Testis (tissue), 2 donors: ENCODE results near the gene PTGDS.

Source experiments
- POLR2A ChIP-seq: fragments of 450-650 bp; IDR thresholded peaks from one replicate; pipeline ENCODE4 v1.6.1; 2017; ENCODE audit warnings: antibody characterized with exemption, mild to moderate bottlenecking, moderate library complexity
- TF ChIP-seq, protein P1 (sequence below), 3 experiments: fragments of 450-650 bp in 2 of 3; fragments of 200-600 bp in 1 of 3; sonication (generic) in 1 of 3; IDR thresholded peaks; one replicate each; pipeline ENCODE4 v1.5.1; 2016 to 2019; ENCODE audit warnings: antibody characterized with exemption in 3 of 3, mild to moderate bottlenecking in 2 of 3, moderate library complexity in 1 of 3

DNA sequence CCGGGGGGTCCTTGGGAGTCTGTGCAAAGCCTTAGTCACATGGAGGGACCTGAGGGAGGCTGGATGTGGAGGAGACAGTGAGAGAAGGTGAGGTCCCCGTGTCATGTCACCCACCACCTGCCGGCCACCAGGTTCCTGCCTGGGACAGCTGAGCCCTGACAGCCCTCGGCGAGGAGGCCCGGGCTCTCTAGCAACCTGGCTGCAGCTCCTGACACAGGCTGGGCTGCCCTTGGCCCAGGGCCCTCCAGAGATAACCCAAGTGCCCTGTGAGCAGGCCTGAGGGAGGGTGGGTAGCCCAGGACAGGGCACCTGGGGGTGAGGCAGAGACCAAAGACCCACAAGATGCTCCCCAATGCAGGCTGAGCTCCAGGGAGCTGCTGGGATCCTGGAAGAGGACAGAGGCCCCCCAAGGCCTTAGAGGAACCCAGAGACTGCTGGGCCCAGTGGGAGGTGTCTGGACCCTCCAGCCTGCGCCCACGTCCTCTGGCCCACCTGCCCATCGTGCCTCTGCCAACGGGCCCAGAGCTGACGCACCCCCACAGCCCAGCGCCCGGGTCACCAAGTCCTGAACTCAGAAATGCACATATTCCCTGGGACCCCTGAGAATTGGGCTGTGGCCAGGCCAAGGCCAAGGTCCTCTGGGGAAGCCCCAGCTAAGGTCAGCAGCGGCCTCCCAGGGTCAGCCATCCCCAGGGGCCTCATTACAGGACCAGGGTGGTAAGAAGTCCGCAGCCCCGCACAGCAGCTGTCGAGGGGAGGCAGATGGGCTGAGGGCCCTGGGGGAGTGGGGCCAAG lies 8.8 kb upstream of the PTGDS start:
- TF ChIP-seq POLR2A = no peak
- TF ChIP-seq, protein P1, sequence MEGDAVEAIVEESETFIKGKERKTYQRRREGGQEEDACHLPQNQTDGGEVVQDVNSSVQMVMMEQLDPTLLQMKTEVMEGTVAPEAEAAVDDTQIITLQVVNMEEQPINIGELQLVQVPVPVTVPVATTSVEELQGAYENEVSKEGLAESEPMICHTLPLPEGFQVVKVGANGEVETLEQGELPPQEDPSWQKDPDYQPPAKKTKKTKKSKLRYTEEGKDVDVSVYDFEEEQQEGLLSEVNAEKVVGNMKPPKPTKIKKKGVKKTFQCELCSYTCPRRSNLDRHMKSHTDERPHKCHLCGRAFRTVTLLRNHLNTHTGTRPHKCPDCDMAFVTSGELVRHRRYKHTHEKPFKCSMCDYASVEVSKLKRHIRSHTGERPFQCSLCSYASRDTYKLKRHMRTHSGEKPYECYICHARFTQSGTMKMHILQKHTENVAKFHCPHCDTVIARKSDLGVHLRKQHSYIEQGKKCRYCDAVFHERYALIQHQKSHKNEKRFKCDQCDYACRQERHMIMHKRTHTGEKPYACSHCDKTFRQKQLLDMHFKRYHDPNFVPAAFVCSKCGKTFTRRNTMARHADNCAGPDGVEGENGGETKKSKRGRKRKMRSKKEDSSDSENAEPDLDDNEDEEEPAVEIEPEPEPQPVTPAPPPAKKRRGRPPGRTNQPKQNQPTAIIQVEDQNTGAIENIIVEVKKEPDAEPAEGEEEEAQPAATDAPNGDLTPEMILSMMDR (IDR thresholded peaks at IDR 0.05) = no peak
